IMR-90 (cell line): ENCODE data around the gene SLIT1. TPM values are rescaled to one million over a fixed set of nuclear protein-coding genes. Genes with fewer than 3 reads are reported as not detected.

Experiments used
- ATAC-seq: fragments of 200-7000 bp; cut with Tn5 transposase; 2 replicates; pipeline ENCODE4 v1.9.1; 2020; ENCODE audit warnings: low read depth, mild to moderate bottlenecking, moderate library complexity
- BruUV-seq: library from RNA; stranded (reverse); fragments of 400-500 nt; replicated peaks from 2 replicates; lab custom pipeline; 2021; lab: Mats Ljungman, UMichigan
- CTCF ChIA-PET: fragments of 300-600 bp; formaldehyde crosslinking; extraction: SDS; loops from one replicate; lab custom pipeline; 2021; ENCODE audit warnings: antibody characterized with exemption; lab: Yijun Ruan, JAX
- POLR2A ChIA-PET: fragments of 300-600 bp; sonication (Branson Sonifier 250); formaldehyde crosslinking; loops from one replicate; lab custom pipeline; 2022; ENCODE audit warnings: antibody characterized with exemption; ENCODE audit not compliant: unreplicated experiment; lab: Charles Lee
- DNase-seq: peaks from one replicate; pipeline ENCODE4 v3.0.0; 2013
- H2AFZ ChIP-seq: replicated peaks from 2 replicates; pipeline ENCODE3; 2013; ENCODE audit warnings: low read length, mild to moderate bottlenecking; ENCODE audit not compliant: poor library complexity
- H2AK5ac ChIP-seq: 2 replicates; pipeline ENCODE4 v1.6.1; 2013; ENCODE audit warnings: low read depth, low read length, inconsistent platforms
- H2AK9ac ChIP-seq: replicated peaks from 2 replicates; pipeline ENCODE3; 2013; ENCODE audit warnings: mild to moderate bottlenecking, low read depth, low read length, moderate library complexity; ENCODE audit not compliant: poor library complexity
- H2BK120ac ChIP-seq: 2 replicates; pipeline ENCODE4 v1.6.1; 2013; ENCODE audit warnings: low read depth, low read length, inconsistent platforms
- H2BK15ac ChIP-seq: 3 replicates; pipeline ENCODE4 v1.6.1; 2013; ENCODE audit warnings: low read depth, low read length, inconsistent platforms
- H2BK20ac ChIP-seq: 2 replicates; pipeline ENCODE4 v1.6.1; 2013; ENCODE audit warnings: low read depth, mild to moderate bottlenecking, inconsistent platforms, low read length, moderate library complexity
- H2BK5ac ChIP-seq: 2 replicates; pipeline ENCODE4 v1.6.1; 2013; ENCODE audit warnings: mild to moderate bottlenecking, low read depth, low read length, inconsistent platforms; ENCODE audit not compliant: poor library complexity, severe bottlenecking
- H3K14ac ChIP-seq: replicated peaks from 2 replicates; pipeline ENCODE4 v1.6.1; 2013; ENCODE audit warnings: low read depth, low read length, inconsistent platforms
- H3K18ac ChIP-seq: 2 replicates; pipeline ENCODE4 v1.6.1; 2013; ENCODE audit warnings: low read depth, low read length, control low read depth
- H3K23ac ChIP-seq: 2 replicates; pipeline ENCODE4 v1.6.1; 2013; ENCODE audit warnings: low read depth, low read length, inconsistent platforms
- H3K27ac ChIP-seq: 2 replicates; pipeline ENCODE4 v1.5.1; 2013; ENCODE audit warnings: mild to moderate bottlenecking, control low read depth, low read length; ENCODE audit not compliant: insufficient read depth
- H3K27me3 ChIP-seq: 2 replicates; pipeline ENCODE4 v1.6.1; 2013; ENCODE audit warnings: low read length; ENCODE audit not compliant: control insufficient read depth, insufficient read depth
- H3K36me3 ChIP-seq: 2 replicates; pipeline ENCODE4 v1.6.1; 2013; ENCODE audit warnings: low read length, mixed read lengths; ENCODE audit not compliant: control insufficient read depth, insufficient read depth
- H3K4ac ChIP-seq: 2 replicates; pipeline ENCODE4 v1.6.1; 2013; ENCODE audit warnings: low read depth, low read length, inconsistent platforms
- H3K4me1 ChIP-seq: 2 replicates; pipeline ENCODE4 v1.6.1; 2013; ENCODE audit warnings: low read length, mixed read lengths; ENCODE audit not compliant: control insufficient read depth, insufficient read depth
- H3K4me2 ChIP-seq: 2 replicates; pipeline ENCODE4 v1.6.1; 2013; ENCODE audit warnings: low read depth, mild to moderate bottlenecking, control low read depth, low read length, moderate library complexity
- H3K4me3 ChIP-seq: 2 replicates; pipeline ENCODE4 v1.5.1; 2013; ENCODE audit warnings: low read depth, mild to moderate bottlenecking, control low read depth, low read length, moderate library complexity; ENCODE audit not compliant: insufficient read depth
- H3K56ac ChIP-seq: 2 replicates; pipeline ENCODE4 v1.6.1; 2013; ENCODE audit warnings: low read length, inconsistent platforms; ENCODE audit not compliant: insufficient read depth; ENCODE audit errors: extremely low read depth
- H3K79me1 ChIP-seq, 2 experiments: 2 replicates each; pipeline ENCODE4 v1.6.1; 2013; ENCODE audit warnings: low read length in 2 of 2, inconsistent platforms in 1 of 2, low read depth in 1 of 2
- H3K9ac ChIP-seq: 2 replicates; pipeline ENCODE4 v1.6.1; 2013; ENCODE audit warnings: low read depth, low read length, control low read depth
- H3K9me1 ChIP-seq: 2 replicates; pipeline ENCODE4 v1.6.1; 2013; ENCODE audit warnings: low read length, inconsistent platforms; ENCODE audit not compliant: insufficient read depth
- H3K9me3 ChIP-seq: 2 replicates; pipeline ENCODE4 v1.6.1; 2013; ENCODE audit warnings: low read length; ENCODE audit not compliant: control insufficient read depth, insufficient read depth
- H4K20me1 ChIP-seq: 2 replicates; pipeline ENCODE4 v1.6.1; 2013; ENCODE audit warnings: low read length, inconsistent platforms; ENCODE audit not compliant: insufficient read depth
- H4K5ac ChIP-seq: 2 replicates; pipeline ENCODE4 v1.6.1; 2013; ENCODE audit warnings: mild to moderate bottlenecking, low read depth, low read length, control low read depth
- H4K8ac ChIP-seq, 2 experiments: 2 replicates each; pipeline ENCODE4 v1.6.1; 2013; ENCODE audit warnings: low read depth in 2 of 2, low read length in 2 of 2, control low read depth in 1 of 2, inconsistent platforms in 1 of 2
- H4K91ac ChIP-seq: 2 replicates; pipeline ENCODE4 v1.6.1; 2013; ENCODE audit warnings: low read depth, low read length, inconsistent platforms; ENCODE audit not compliant: insufficient read depth
- BHLHE40 ChIP-seq: fragments of 150-350 bp; IDR thresholded peaks from 2 replicates; pipeline ENCODE4 v1.6.1; 2016; ENCODE audit warnings: mild to moderate bottlenecking, low read depth, low read length
- CEBPB ChIP-seq: IDR thresholded peaks from 2 replicates; pipeline ENCODE4 v1.6.1; 2012; ENCODE audit warnings: low read depth, low read length, improper control_type of control experiment
- CTCF ChIP-seq: conservative IDR thresholded peaks from 2 replicates; pipeline ENCODE4 v1.5.1; 2012; ENCODE audit warnings: mild to moderate bottlenecking, low read depth, low read length, improper control_type of control experiment
- FOS ChIP-seq: fragments of 150-350 bp; IDR thresholded peaks from 2 replicates; pipeline ENCODE4 v1.6.1; 2016; ENCODE audit warnings: low read depth, low read length
- POLR2A ChIP-seq: IDR thresholded peaks from 2 replicates; pipeline ENCODE4 v1.6.1; 2012; ENCODE audit warnings: mild to moderate bottlenecking, low read depth, low read length
- RAD21 ChIP-seq: IDR thresholded peaks from 2 replicates; pipeline ENCODE4 v1.6.1; 2012; ENCODE audit warnings: low read length, improper control_type of control experiment
- SMC3 ChIP-seq: fragments of 150-350 bp; IDR thresholded peaks from 2 replicates; pipeline ENCODE4 v1.6.1; 2016; ENCODE audit warnings: low read depth, mild to moderate bottlenecking, antibody characterized with exemption, low read length, moderate library complexity
- USF2 ChIP-seq: fragments of 150-350 bp; IDR thresholded peaks from 2 replicates; pipeline ENCODE4 v1.6.1; 2017; ENCODE audit warnings: mild to moderate bottlenecking, antibody characterized with exemption, low read length, low read depth
- WGBS, 2 experiments: methylation state at CpG; one replicate each; pipeline versions ENCODE4 v1.1.5 to v1.1.7; 2013; ENCODE audit warnings: missing lambda C conversion rate in 2 of 2; ENCODE audit not compliant: insufficient read length in 1 of 2; ENCODE audit errors: extremely low coverage in 2 of 2; 5-methylcytosine and 5-hydroxymethylcytosine counted together
- dilution Hi-C: fragments of 300-500 bp; cut with HindIII; formaldehyde crosslinking; loops from one replicate; pipeline ENCODE4 v1.14.3; 2018; ENCODE audit warnings: low sequenced_read_pairs; ENCODE audit not compliant: unreplicated experiment
- in situ Hi-C: fragments of 300-500 bp; cut with MboI; formaldehyde crosslinking; loops from 3 replicates; pipeline ENCODE4 v1.14.3; 2019; ENCODE audit warnings: low sequenced_read_pairs, inconsistent platforms, mixed read lengths
- intact Hi-C: fragments of 100-400 bp; cut with micrococcal nuclease; formaldehyde crosslinking; loops from 2 replicates; pipeline ENCODE4 v1.10.0; 2022
- polyA plus RNA-seq, 3 experiments: library from polyadenylated mRNA; depleted of rRNA; stranded (reverse); fragments of >200 nt; gene quantifications; 2 replicates each; pipeline ENCODE4 v1.2.3, GENCODE V29; 2012; ENCODE audit warnings: low replicate concordance in 1 of 3
- total RNA-seq: library from RNA; depleted of rRNA; stranded (reverse); fragments of >200 nt; gene quantifications from 2 replicates; pipeline ENCODE4 v1.2.3, GENCODE V29; 2012

Gene SLIT1
- total and polyA plus RNA-seq, 2 of the 4 experiments (the other 2 are of a cell fraction): under 0.01 TPM

GRCh38 chr10:97029271-97029670 lies 156.5 kb downstream of the SLIT1 start:
- Histone ChIP-seq H2AFZ (no peak overlapping the region), H3K56ac (no peak overlapping the region), H3K4me3 (no peak overlapping the region), H4K91ac (no peak overlapping the region), H3K27me3 (peaks cover 21% of the 10 kb centered on the region), H2BK20ac (no peak overlapping the region), H2AK5ac (no peak overlapping the region), H4K8ac (no peak overlapping the region), H2BK15ac (no peak overlapping the region), H3K36me3 (no peaks in the 10 kb centered on the region), H4K20me1 (peaks cover 1% of the 10 kb centered on the region; the same call in 1 of the 2 replicates), H3K4ac (no peak overlapping the region), H3K9me3 (peaks cover 6% of the 10 kb centered on the region; the same call in 1 of the 2 replicates), H3K4me1 (peaks cover 2% of the 10 kb centered on the region; the same call in 1 of the 2 replicates), H3K4me2 (no peak overlapping the region), H2AK9ac (no peak overlapping the region), H2BK120ac (no peak overlapping the region), H3K23ac (no peak overlapping the region), H3K9me1 (no peaks in the 10 kb centered on the region), H3K9ac (no peak overlapping the region), H3K18ac (no peak overlapping the region), H4K5ac (no peak overlapping the region), H2BK5ac (no peak overlapping the region), H3K27ac (no peak overlapping the region), H3K79me1 (no peaks in the 10 kb centered on the region), H3K14ac (no peak overlapping the region)
- dilution Hi-C loops: no loop called here
- WGBS, 2 experiments: 100% methylated on average over 1 of the region's 3 CpGs; no CpG with 5 or more reads in 1 of the 2 experiments
- no peak for DNase-seq
- CTCF ChIA-PET: interaction anchor here (0.6 to 0.8 kb wide), 2 partner anchors 8 to 250 kb away, joined by 3 to 4 read pairs; no protein-coding TSS in a partner anchor
- in situ Hi-C loops: no loop called here
- no peak for ATAC-seq
- BruUV-seq: no TSS peak
- POLR2A ChIA-PET: no interaction called here
- intact Hi-C loops: no loop called here
- TF ChIP-seq POLR2A (no peak), CEBPB (no peak), FOS (no peak), SMC3 (no peak), CTCF (no peak), RAD21 (no peak), BHLHE40 (no peak), USF2 (no peak)
